SIG-M5 treated with dmso at 0.1 percent for 504 hours (cell line): ENCODE results near the gene MALRD1.

Experiments used
- DNase-seq: peaks from one replicate; lab custom pipeline; 2025; ENCODE audit not compliant: unreplicated experiment; lab: John Stamatoyannopoulos, UW

The MALRD1 gene

GRCh38 chr10:19048489-19048888 lies at the start of gene MALRD1:
MALRD1 (plus strand) TSS chr10:19048801; CDS start chr10:19048939, 138 bp downstream.
- DNase-seq: no peak

GRCh38 chr10:19003341-19003740 lies 45.3 kb upstream of the MALRD1 start:
- no peak for DNase-seq

- DNase-seq: no peak
Observed at GRCh38 chr10:19012111-19012510, 36.5 kb upstream of the MALRD1 start.

- no peak for DNase-seq
Observed at GRCh38 chr10:19014034-19014433, 34.6 kb upstream of the MALRD1 start.

- no peak for DNase-seq
Observed at GRCh38 chr10:19014498-19014897, 34.1 kb upstream of the MALRD1 start.

- no peak for DNase-seq
Observed at GRCh38 chr10:19017116-19017890, 31.3 kb upstream of the MALRD1 start.

- no peak for DNase-seq
Observed at GRCh38 chr10:19021162-19021561, 27.4 kb upstream of the MALRD1 start.

- no peak for DNase-seq
Observed at GRCh38 chr10:19024611-19025010, 24.0 kb upstream of the MALRD1 start.

GRCh38 chr10:19031763-19032162 lies 16.8 kb upstream of the MALRD1 start:
- no peak for DNase-seq

- DNase-seq: no peak
Observed at GRCh38 chr10:19033741-19034140, 14.9 kb upstream of the MALRD1 start.

GRCh38 chr10:19041171-19041570 lies 7.4 kb upstream of the MALRD1 start:
- no peak for DNase-seq

GRCh38 chr10:19043431-19043830 lies 5.2 kb upstream of the MALRD1 start:
- no peak for DNase-seq

- no peak for DNase-seq
Observed at GRCh38 chr10:19046679-19047078, 1.9 kb upstream of the MALRD1 start.

GRCh38 chr10:19048891-19049290 lies 290 bp downstream of the MALRD1 start:
- no peak for DNase-seq

GRCh38 chr10:19049567-19049966 lies 966 bp downstream of the MALRD1 start:
- DNase-seq: no peak

- no peak for DNase-seq
Observed at GRCh38 chr10:19054289-19054835, 5.8 kb downstream of the MALRD1 start.

GRCh38 chr10:19058046-19058445 lies 9.4 kb downstream of the MALRD1 start:
- DNase-seq: no peak

- DNase-seq: no peak
Observed at GRCh38 chr10:19063986-19064385, 15.4 kb downstream of the MALRD1 start.

- no peak for DNase-seq
Observed at GRCh38 chr10:19071946-19072345, 23.3 kb downstream of the MALRD1 start.

- no peak for DNase-seq
Observed at GRCh38 chr10:19077276-19077675, 28.7 kb downstream of the MALRD1 start.

GRCh38 chr10:19096501-19097073 lies 48.0 kb downstream of the MALRD1 start:
- no peak for DNase-seq

GRCh38 chr10:19097151-19097550 lies 48.5 kb downstream of the MALRD1 start:
- DNase-seq: no peak
